ENCODE measurements around the gene DONSON.
"Not testable (repeated sequence)": the region's sequence is repeated elsewhere in the genome, so short reads cannot be mapped to it uniquely, and the experiment has no call there.

Gene DONSON, protein sequence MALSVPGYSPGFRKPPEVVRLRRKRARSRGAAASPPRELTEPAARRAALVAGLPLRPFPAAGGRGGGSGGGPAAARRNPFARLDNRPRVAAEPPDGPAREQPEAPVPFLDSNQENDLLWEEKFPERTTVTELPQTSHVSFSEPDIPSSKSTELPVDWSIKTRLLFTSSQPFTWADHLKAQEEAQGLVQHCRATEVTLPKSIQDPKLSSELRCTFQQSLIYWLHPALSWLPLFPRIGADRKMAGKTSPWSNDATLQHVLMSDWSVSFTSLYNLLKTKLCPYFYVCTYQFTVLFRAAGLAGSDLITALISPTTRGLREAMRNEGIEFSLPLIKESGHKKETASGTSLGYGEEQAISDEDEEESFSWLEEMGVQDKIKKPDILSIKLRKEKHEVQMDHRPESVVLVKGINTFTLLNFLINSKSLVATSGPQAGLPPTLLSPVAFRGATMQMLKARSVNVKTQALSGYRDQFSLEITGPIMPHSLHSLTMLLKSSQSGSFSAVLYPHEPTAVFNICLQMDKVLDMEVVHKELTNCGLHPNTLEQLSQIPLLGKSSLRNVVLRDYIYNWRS

DNA sequence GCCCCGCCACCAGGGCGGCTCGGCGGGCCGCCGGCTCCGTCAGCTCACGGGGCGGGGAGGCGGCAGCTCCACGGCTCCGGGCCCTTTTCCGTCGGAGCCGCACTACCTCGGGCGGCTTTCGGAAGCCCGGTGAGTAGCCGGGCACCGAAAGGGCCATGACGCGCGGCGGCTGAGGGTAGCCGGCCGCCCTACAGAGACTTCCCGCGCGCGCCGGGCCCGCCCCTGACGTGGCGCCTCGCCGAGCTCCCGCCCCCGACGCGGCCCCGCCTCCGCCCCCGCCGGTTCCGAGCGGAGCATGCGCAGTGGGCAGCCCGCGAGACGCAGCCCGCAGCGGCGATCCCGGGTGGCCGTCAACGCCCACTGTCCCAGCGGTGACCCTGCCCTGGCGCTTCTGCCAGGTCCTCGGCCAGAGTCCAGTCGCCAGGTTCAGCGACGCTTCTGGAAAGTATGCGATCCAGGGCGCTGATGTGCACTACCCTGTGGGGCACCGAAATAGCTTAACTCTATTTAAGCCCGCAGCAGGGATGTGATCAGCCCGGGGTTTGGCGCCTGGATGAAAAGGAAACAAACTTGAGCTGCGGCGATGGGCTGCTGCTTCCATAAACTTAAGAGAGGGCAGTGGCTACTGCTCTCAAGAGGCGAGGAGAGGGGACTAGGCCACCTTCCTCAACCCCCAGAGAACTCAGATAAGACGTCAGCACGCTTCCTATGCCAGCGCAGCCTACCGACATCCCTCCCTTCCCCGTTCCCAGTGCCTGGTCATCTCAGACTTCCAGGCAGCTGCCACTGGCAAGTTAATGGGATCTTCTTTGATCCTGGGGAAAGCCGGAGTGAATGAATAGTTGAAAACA is at the start of gene DONSON:
DONSON (minus strand) TSS at position 200 of the 851 bp plus-strand sequence; CDS start at position 157, 43 bp downstream.
- peak; percentile 96 for DNase-seq (ENCODE audit: low spot score)

DNA sequence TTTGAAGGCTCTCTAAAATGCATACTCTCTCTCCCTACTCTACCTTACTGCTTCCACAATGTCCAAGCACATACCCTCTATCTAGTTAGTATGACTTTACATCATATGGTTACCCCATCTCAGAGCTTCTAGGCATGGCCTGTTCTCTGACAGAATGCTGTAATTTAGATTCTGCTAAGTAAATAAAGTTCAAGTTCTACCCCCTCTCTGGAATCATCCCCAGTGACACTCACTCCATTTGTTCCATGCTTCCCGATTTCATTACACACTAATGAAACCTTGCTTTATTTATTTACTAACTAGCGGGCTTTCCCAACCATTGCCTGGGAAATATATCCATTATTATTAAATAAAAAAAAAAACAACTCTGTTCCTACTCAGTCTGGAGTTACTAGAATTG is 45.8 kb upstream of the DONSON start:
- DNase-seq (ENCODE audit: low spot score): no peak

DNA sequence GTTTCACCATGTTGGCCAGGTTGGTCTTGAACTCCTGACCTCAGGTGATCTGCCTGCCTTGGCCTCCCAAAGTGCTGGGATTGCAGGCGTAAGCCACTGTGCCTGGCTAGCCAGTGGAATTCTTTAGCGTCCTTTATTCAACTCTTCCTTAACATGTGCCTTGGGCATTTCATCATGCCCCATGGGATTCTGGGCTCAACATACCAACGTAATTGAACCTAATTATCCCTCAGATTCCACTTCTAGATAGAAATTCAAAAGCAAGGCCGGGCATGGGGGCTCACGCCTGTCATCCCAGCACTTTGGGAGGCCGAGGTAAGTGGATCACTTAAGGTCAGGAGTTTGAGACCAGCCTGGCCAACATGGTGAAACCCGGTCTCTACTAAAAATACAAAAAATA is 37.7 kb upstream of the DONSON start:
- not testable (repeated sequence) for DNase-seq (ENCODE audit: low spot score)

DNA sequence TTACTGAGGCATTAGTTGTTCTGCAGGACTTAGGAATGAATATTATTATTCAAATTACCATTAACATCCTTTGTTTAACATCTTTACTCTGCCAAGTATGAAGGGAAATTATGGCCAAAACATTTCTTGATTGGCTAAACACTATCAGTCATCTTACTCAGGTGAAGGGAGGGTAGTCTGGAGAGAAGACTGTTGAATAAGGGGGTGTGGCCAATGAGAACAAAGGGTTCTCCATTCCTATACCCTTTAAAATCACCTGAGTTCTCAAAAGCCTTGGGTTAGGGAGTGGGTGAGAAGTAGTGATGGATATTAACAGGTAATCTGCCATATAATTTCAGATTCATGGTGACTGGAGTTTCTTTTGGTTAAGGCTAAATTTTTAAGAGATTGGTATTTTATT is 33.8 kb upstream of the DONSON start:
- no peak for DNase-seq (ENCODE audit: low spot score)

DNA sequence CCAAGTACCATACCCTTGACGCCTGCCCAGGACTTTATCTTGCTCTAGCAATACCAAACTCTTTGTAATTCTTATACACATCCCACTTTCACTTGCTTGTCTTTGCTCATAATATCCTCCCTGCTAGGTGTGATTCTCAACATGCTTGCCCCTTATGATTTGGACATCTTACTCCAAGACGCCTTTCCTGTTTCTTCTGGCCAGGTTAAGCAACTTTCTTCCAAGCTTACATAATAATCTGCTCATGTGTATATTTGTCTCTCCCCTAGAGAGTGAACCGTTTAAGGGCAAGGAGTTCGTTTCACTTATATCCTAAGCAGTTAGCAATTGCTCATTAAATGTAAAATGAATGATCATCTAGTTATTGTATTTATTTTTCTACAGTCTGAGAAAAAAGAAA is 31.2 kb upstream of the DONSON start:
- DNase-seq (ENCODE audit: low spot score): no peak

DNA sequence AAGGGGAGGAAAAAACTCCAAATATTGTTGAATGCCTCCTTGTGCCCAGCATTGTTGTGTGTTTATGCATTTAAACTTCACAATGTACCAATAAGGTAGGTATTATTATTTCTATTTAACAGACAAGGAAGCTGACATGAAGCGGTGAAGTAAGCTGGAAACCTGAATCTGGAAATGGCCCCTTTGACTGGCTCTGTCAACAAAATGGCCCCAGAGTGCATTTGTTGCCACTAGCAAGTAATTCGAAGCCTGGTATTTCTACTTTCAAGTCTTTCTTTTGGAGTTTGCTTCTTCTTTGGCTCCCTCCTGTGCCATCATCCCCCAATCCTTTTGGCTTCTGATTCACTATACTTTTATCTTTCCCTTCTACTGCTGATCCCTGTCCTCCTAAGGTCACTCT is 29.9 kb upstream of the DONSON start:
- no peak for DNase-seq (ENCODE audit: low spot score)

DNA sequence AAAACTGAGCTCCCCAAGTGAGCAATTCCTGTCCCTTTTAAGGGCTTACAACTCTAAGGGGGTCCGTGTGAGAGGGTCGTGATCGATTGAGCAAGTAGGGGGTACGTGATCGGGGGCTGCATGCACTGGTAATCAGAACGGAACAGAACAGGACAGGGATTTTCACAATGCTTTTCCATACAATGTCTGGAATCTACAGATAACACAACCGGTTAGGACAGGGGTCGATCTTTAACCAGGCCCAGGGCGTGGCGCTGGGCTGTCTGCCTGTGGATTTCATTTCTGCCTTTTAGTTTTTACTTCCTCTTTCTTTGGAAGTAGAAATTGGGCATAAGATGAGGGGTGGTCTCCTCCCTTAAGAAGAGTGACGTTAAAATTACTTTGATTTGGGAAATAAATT is 29.1 kb upstream of the DONSON start:
- not testable (repeated sequence) for DNase-seq (ENCODE audit: low spot score)

DNA sequence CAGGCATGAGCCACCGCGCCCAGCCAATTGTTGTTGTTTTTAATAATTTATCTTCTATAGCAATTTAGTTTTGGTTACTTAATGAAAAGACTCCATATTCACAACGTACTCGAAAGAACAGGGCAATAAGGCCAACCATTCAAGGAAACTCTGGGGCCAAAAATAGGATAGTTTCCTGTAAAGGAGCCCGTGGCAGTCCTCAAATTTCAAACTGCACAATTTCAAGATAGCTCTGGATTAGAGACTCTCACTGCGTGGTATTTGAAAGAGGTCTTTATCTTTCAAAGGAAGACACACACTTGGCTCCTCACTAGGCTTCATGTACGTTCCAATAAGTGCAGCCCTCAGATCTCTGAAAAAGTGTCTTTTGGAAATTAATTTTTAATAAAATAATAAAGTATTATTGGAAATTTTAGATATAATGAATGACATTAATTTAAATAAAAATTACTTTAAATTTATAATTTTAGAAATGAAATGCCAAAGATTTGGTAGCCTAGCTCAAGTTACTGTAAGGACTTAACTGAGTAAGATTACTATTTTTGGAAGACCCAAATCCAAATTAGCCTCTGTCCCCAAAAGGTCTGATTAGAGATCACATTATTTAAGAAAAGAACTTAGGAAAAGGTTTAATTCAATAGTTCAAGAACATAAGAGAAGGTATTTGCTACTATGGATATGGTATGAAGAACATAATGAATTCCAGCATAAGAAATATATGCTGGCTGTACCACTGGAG is 22.7 kb upstream of the DONSON start:
- DNase-seq (ENCODE audit: low spot score): no peak

DNA sequence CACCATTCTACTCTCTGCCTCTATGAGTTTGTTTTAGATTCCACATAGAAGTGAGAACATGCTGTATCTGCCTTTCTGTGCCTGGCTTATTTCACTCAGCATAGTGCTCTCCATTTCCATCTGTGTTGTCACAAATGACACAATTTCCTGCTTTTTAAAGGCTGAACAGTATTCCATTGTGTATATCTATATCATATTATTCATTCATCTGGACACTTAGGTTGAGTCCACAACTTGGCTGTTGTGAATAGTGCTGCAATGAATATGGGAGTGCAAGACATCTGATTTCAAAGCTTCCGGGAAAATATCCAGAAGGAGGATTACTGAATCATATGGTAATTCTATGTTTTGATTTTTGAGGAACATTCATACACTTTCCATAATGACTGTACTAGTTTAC is 20.1 kb upstream of the DONSON start:
- no peak for DNase-seq (ENCODE audit: low spot score)

DNA sequence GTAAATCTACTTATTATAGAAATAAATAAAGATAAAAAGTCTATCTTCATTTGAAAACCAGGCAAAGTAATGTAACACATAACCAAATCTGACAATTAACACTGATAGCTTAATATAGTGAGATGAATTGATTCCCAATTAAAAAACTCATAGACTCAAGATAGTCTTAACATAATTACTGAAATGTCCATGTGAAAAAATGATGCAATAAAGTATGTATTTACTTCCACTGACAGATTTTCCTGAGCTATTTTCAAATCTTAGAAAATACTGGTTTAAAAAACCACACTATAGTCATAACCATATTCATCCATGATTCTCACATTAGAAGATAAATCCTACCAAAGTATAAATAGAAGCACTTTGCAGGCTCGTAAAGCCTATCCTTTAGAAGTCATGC is 9.6 kb upstream of the DONSON start:
- DNase-seq (ENCODE audit: low spot score): no peak

DNA sequence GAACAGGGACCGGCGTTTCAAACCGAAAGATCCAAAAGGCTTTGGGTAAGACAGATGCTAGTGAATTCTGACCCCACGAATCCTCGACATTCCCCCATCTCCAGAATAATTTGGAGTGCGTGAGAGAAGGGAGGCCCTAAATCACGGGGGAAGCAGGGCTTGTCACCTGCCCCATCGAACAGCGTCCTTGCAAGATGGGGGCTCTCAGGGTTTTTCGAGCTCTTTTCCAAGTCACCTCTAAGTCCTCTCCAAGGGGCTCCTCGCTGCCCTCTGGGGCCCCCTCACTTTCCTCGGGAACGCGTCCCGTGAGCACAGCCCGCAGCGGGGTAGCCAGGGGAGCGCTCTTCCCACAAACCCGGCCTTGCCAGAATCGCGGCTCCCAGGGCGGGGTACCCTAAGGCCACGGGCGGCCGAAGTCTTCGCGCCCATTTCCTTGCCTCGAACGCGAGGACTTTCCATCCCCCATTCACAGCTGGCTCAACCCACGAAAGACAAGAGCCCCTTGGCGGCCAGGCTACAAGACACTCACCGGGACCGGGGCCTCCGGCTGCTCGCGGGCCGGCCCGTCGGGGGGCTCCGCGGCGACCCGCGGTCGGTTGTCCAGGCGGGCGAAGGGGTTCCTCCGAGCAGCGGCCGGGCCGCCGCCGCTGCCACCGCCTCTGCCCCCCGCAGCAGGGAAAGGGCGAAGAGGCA is 546 bp downstream of the DONSON start:
- peak; percentile 74 for DNase-seq (ENCODE audit: low spot score)

DNA sequence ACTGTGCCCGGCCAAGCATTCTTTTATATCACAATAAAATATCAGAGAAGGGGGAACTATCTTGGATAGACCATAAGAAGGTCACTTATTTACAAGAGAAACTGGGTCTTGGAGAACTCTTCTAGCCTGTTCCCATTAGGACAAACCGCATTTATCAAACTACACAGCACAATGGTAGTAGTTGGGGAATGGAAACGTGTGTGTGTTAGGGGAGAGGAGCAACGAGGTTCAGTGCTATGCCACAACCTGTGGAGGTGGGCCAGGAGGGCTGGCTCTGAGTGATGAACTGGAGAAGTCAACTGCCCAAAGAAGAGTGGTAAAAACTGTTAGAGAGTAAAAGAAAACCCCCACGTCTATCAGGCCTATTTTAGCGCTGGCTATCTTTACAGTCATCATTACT is 1.6 kb downstream of the DONSON start:
- DNase-seq (ENCODE audit: low spot score): no peak

DNA sequence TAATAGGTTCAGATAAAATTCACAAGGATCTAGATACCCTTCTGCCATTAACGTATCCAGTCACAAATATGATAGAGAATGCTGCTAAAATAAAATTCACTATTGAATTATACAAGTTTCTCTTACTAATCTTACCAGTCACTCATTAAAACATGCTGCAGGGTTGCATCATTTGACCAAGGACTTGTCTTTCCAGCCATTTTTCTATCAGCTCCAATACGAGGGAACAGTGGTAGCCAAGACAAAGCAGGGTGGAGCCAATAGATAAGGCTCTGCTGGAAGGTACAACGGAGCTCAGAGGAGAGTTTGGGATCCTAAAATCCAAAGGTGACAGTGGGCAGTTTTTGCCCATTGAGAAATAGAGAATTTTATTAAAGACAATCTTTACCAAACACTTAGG is 4.0 kb downstream of the DONSON start:
- DNase-seq (ENCODE audit: low spot score): no peak

DNA sequence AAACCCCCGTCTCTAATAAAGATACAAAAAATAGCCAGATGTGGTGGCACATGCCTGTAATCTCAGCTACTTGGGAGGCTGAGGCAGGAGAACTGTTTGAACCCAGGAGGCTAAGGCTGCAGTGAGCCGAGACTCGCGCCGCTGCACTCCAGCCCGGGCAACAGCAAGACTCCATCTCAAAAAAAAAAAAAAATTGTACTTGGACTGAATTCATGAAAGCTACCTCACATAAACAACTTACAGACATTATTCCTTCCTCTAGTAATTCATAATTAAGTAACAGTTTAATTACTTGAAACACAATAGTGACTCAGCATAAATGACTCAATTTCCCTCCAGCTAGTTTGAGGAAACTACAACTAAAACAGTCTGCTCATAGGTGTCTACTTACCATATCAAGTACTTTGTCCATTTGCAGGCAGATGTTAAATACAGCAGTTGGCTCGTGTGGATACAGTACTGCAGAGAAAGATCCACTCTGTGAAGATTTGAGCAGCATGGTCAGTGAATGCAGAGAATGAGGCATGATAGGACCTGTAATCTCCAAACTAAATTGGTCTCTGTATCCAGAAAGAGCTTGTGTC is 9.4 kb downstream of the DONSON start:
- DNase-seq (ENCODE audit: low spot score): no peak

DNA sequence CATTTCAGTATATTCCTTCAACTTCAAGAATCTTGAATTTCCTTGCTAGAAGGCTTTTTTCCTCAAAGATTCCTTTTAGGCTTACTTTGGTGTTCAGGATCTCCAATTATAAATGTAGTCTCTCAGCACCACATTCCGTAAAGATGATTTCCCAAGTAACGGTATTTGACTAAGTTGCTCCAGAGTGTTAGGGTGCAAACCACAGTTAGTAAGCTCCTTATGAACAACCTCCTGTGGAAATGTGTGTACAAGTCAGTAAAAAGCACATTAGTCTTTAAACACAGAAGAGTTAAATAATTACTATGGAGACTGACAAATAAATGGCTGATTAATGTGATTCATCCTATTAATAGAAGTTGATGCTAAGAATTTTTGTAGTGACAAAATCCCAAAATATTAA is 10.3 kb downstream of the DONSON start:
- no peak for DNase-seq (ENCODE audit: low spot score)

DNA sequence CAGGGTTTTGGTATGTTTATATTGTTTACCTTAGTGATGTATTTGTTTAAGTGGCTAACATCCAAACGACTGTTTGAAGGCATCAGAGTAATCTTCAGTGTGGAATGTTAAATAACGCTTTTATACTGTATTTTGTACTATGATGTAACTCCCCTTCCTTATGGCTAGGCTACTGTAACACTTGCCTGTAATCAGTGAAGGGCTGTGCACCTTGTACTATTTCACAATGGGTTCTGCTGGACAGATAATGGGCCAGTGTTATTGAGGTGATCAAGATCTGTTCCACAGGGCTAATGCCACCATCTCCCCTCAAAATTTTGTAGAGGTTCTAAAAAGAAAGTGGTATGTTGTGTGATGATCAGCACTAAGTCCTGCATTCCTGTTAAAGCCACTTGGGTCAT is 11.7 kb downstream of the DONSON start:
- DNase-seq (ENCODE audit: low spot score): not testable (repeated sequence)

DNA sequence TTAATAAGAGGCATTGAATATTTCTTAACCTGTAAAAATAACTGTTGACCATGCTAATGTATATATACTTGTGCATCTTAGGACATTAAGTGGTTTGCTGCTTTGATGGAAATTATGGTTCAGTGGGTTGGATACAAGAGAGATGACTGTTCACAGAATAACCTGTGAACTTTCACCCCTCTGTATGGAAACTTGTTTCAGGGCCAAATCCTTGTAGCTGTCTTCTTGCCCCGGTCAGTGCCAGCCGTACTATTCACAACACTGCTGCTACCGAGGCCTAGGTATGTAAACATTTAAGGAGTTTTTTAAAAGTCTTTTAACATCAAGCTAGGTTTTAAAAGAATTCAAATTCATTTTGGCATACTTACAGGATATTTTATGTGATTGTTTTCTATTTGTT is 16.1 kb downstream of the DONSON start:
- DNase-seq (ENCODE audit: low spot score): no peak

DNA sequence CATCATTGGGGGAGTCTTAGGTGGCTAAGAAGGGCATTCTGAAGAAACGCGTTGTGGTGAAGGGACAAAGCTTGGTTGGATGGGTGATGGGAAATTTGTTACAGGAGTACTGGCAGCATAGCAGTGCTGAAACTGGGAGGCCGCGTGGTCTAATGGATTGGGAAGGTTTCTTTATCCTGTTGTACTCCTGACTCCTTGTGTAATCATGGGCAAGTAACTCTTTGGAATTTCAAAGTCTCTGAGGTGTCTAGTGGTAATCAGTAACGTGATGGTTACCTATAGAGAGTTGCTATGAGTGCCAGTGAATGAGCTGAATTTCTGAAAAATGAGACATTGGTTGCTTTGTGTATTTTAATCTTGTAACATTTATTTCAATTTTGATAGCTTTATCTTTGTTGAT is 18.5 kb downstream of the DONSON start:
- no peak for DNase-seq (ENCODE audit: low spot score)

DNA sequence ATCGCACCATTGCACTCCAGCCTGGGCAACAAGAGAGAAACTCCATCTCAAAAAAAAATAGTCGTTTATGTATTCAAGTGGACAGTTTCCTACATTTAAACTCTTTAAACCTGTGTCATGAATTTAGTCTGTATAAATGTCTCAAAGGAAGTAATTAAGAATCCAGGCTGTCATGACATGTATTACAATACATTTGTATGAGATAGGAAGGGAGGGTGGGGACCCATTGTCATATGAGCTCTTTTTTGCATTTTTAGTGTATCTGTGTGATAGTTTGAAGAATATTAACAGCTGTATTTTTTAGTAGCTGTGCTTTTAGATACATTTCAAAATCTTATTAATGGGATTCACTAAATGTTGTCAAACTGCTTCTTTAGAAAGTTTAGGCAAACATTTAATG is 20.0 kb downstream of the DONSON start:
- DNase-seq (ENCODE audit: low spot score): no peak

DNA sequence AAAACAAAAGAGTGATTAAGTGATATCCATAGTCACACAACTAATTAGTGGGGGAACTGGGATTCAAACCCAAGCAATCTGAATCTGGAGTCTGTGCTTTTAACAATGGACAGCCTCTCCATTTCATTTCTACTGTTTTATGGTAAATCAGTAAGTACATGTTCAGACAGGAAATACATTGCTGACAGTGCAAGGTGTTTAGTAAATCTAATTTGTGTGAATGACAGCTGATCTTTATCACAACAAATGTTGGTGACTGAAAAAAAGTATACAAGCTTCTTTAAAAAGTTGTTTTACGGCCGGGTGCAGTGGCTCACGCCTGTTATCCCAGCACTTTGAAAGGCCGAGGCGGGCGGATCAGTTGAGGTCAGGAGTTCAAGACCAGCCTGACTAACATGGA is 20.6 kb downstream of the DONSON start:
- DNase-seq (ENCODE audit: low spot score): no peak

DNA sequence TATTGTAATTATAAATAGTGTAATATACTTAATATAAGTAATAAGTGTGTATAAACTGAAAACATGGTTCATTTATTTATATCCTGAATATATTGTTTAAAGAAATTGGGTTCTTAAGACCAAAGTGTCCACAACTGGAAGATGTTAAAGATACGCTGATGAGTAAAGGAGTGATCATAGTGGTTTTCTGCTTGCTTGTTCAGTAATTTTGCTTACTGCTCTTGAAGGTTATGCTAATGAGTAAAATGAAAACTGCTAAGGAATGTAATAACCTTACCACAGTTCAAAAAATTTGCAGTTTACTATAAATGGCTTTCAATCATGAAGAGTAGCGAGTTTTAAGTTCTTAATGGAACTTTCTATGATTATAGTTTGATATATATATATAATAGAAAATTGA is 22.0 kb downstream of the DONSON start:
- no peak for DNase-seq (ENCODE audit: low spot score)
